Vagina (tissue), 2 donors: ENCODE results near the gene IFIT3.

Experiments
- POLR2A ChIP-seq, 2 donors: fragments of 450-650 bp; IDR thresholded peaks; one replicate each; pipeline ENCODE4 v1.6.1; 2017; ENCODE audit warnings: antibody characterized with exemption in 2 of 2, mild to moderate bottlenecking in 2 of 2, moderate library complexity in 2 of 2
- POLR2AphosphoS5 ChIP-seq, 2 donors: sonication (generic); formaldehyde crosslinking; IDR thresholded peaks; one replicate each; pipeline ENCODE4 v1.9.0; 2017; ENCODE audit warnings: antibody characterized with exemption in 2 of 2, mild to moderate bottlenecking in 2 of 2, low read depth in 1 of 2; ENCODE audit not compliant: insufficient read depth in 1 of 2
- TF ChIP-seq, protein P1 (sequence below), 3 experiments: fragments of 450-650 bp in 2 of 3; fragments of 200-600 bp in 1 of 3; sonication (generic) in 1 of 3; IDR thresholded peaks; one replicate each; pipeline ENCODE4 v1.5.1; 2017 to 2019; ENCODE audit warnings: antibody characterized with exemption in 3 of 3, mild to moderate bottlenecking in 2 of 3, moderate library complexity in 2 of 3

DNA sequence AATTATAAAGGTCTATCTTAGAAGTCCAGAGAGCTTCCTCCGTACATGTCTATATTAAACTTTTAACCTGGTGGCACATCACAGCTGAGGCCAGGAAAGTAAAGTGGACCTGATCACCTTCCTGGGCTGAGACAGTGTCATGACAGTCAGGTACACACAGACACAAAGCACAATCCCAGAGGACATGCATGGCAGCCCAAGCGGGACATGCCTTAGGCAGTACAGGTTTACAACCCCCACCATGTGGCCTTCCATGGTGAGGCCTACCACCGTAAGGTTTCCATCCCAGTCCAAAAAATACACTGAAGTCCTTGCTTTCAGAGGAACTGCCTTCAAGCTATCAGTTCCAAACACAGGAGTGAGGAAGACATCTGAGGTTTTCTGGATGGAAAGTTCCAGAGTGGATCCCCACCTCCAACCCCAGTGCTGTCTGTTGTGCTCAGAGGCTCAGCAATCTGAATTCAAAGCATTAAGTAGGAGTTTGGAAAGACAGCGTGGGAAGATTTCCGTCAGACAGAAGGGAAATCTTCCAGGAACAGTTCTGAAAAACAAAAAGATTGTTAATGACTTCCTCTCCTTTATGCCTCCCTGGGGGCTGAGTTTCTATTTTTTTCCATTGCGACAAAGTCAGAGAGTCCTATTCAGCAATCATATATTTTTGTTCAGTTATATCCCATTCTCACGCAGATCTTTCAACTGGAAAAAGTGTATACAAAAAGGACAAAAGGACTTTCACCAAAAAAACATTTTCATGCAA, 20.1 kb downstream of the IFIT3 start:
- no peak for TF ChIP-seq POLR2A (IDR thresholded peaks at IDR 0.05)
- TF ChIP-seq, protein P1, sequence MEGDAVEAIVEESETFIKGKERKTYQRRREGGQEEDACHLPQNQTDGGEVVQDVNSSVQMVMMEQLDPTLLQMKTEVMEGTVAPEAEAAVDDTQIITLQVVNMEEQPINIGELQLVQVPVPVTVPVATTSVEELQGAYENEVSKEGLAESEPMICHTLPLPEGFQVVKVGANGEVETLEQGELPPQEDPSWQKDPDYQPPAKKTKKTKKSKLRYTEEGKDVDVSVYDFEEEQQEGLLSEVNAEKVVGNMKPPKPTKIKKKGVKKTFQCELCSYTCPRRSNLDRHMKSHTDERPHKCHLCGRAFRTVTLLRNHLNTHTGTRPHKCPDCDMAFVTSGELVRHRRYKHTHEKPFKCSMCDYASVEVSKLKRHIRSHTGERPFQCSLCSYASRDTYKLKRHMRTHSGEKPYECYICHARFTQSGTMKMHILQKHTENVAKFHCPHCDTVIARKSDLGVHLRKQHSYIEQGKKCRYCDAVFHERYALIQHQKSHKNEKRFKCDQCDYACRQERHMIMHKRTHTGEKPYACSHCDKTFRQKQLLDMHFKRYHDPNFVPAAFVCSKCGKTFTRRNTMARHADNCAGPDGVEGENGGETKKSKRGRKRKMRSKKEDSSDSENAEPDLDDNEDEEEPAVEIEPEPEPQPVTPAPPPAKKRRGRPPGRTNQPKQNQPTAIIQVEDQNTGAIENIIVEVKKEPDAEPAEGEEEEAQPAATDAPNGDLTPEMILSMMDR (IDR thresholded peaks at IDR 0.05): no peak
- no peak for TF ChIP-seq POLR2AphosphoS5 (IDR thresholded peaks at IDR 0.05; ENCODE audit: insufficient read depth in 1 of 2, low read depth in 1 of 2)
